SU-DHL-6 (cell line): ENCODE measurements around the gene TGIF1.

Source experiments
- EZH2phosphoT487 ChIP-seq: fragments of 200-600 bp; sonication (generic), shearing (Covaris generic); conservative IDR thresholded peaks from 2 replicates; pipeline ENCODE4 v1.6.1; 2018; ENCODE audit warnings: mild to moderate bottlenecking, antibody characterized with exemption, low read length, moderate library complexity, mixed read lengths
- TF ChIP-seq, protein P1 (sequence below): fragments of 200-600 bp; sonication (generic); IDR thresholded peaks from one replicate; pipeline ENCODE4 v1.5.1; 2017; ENCODE audit warnings: antibody characterized with exemption, mild to moderate bottlenecking, low read length, moderate library complexity; ENCODE audit not compliant: insufficient read depth, poor library complexity, severe bottlenecking

GRCh38 chr18:3468066-3468705 is 18.2 kb downstream of the TGIF1 start:
- TF ChIP-seq, protein P1, sequence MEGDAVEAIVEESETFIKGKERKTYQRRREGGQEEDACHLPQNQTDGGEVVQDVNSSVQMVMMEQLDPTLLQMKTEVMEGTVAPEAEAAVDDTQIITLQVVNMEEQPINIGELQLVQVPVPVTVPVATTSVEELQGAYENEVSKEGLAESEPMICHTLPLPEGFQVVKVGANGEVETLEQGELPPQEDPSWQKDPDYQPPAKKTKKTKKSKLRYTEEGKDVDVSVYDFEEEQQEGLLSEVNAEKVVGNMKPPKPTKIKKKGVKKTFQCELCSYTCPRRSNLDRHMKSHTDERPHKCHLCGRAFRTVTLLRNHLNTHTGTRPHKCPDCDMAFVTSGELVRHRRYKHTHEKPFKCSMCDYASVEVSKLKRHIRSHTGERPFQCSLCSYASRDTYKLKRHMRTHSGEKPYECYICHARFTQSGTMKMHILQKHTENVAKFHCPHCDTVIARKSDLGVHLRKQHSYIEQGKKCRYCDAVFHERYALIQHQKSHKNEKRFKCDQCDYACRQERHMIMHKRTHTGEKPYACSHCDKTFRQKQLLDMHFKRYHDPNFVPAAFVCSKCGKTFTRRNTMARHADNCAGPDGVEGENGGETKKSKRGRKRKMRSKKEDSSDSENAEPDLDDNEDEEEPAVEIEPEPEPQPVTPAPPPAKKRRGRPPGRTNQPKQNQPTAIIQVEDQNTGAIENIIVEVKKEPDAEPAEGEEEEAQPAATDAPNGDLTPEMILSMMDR = no peak
- TF ChIP-seq EZH2phosphoT487 = no peak
